GM21786 (cell line): ENCODE data around the gene TMA7B.

Source experiments
- ATAC-seq: cut with Tn5 transposase; IDR thresholded peaks from one replicate; pipeline ENCODE4 v1.9.1; 2021; ENCODE audit not compliant: unreplicated experiment

The TMA7B gene

DNA sequence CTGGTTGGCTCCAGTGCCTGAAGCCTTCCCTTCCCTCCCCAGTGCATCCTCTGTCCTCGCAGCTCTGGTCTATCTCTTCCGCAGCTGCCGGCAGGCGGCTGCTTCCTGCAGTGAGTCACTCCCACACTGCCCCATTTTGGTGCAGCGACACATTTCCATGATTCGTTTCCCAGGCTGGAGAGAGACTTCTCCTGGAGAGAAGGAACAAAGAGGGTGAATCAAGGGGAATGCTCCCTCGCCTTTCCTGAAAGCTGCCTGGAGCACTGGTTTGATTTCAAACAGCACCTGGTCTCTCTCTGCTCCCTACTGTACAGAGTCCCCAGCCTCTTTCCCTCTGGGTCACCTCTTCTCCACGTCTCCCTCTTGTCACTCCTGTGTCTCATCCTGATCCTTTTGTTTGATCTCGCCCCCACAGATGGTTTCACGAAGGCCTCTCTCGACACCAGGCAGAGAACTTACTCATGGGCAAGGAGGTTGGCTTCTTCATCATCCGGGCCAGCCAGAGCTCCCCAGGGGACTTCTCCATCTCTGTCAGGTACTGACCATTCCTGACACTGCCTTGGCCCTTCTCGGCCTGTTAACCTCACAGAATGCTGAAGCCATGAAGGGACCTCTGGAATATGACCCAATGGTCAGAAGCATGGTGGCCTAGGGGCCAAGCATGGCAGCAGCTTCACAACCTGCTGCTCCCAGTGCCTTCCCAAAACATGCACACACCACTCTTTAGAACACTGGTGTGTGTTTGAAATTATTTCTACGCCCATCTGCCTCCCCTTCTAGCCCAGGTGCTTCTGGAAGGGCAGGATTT, at the start of gene TMA7B:
TMA7B (plus strand) TSS at position 758 of the 808 bp plus-strand sequence. CDS start 3,978 bp downstream, outside the sequence.
- ATAC-seq = no peak

GRCh38 chr22:39910876-39911613, 49.2 kb upstream of the TMA7B start:
- ATAC-seq = no peak

DNA sequence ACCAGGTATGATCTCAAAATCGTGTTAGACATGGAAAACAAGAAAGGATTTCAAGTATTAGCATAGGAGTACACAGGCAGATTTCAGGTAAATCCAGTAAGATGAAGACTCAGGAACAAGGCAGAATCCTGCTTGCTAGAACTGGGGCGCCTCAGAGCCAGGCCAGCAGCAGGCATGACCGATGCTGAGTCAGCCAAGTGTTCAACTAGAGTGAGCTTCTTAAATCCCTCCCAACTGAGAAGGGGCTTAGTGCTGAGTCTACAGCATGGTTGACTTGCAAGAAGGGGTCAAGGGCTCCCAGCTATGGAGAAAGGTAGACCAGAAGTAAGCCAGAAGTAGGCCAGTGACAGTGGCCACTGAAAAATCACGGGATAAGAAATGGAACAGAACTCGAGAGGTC, 46.9 kb upstream of the TMA7B start:
- no peak for ATAC-seq

- no peak for ATAC-seq
Measured at GRCh38 chr22:39913886-39914285, 46.3 kb upstream of the TMA7B start.

DNA sequence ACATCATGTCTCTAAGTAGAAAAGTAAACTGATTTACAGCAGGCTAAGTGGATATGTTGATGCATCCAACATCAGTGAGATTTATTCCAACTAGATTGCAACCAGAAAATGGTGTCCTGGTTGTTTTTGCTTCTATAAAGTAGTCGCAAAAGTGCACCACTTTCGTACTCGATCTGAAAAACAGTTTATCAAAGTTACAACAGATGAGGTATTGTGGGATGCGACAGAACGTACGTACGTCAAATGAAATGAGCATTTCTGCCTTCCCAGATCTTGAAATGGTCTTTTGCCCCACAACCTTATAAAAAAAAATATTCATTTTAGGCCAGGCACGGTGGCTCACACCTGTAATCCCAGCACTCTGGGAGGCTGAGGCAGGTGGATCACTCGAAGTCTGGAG, 45.6 kb upstream of the TMA7B start:
- no peak for ATAC-seq

GRCh38 chr22:39915295-39915726, 44.9 kb upstream of the TMA7B start:
- no peak for ATAC-seq

DNA sequence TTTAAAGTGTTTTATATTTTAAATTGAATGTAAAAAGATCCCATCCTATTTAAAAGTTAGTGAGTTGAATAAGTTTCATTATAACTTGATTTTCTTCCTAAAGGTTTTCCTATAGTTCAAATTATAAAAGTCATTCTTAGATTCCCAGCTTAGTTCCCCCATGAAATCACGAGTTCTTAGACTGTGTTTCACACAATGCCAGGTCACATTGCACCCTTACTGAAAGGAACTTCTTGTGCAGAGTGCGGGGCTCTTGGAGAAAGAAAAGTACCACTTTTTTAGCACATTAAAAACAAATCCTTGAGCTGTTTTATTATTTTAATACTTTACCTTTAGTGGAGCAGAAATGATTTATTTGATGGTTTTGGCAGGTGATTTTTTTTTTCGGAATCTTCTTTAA, 43.7 kb upstream of the TMA7B start:
- no peak for ATAC-seq

- no peak for ATAC-seq
Measured at GRCh38 chr22:39917197-39917643, 43.0 kb upstream of the TMA7B start.

DNA sequence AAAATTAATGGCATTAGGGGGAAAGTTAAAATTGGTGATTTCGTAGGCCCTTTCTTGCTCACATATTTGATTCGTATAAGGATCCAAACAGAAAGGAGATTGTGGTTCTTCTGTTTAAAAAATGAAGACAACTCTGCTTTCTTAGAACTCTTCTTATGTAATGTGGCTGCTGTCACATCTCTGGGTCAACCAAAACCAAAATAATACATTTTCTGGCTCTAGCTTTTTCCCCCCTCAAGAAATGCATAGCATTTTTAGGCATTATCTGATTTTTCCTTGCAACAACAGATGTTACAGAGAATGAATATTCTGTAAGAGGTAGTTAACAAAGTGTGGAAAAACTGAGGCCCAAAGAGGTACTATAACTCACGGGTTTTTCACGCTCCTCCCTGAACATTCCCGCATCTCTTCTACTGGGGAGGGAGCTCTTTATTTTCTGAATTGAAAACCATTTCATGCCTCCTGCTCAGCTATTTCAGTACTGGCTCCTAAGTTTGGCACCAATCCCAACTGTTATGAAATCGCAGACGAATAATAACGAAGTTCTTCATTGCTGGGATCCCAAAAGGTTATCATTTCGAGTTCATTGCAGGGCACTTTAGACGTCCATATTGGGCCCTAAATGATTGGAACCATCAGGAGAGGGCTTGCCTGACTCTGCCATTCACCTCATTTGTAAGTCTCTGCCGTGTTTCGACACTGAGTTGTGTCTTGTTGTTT, 42.3 kb upstream of the TMA7B start:
- ATAC-seq = no peak

DNA sequence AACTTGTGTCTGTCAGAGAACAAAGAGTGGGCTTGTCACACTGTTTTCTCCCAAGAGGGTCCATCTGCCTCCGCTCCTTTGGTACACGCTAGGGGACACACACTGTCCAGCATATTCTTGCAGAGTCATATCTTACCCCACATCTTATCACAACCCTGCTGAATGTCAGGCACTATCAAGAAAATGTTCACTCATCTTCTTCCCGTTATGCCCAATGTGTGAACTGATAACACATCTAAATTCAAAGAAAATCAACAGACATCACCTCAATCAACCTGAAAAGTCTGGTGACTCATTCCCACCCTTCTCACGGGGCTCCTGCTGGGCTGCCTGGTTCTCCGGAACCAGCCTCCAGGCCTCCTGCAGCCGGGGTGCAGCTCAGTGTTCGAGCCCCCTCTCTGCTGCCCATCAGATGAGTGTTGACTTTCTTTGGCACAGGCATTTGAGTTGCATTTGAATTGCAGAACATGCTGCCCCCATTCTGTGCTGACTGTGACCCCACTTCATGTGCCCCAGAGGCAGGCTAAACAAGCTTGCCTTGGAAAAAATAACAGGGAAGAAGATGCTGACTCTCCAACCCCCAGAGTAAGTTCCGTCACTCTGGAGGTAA, 40.0 kb upstream of the TMA7B start:
- no peak for ATAC-seq

GRCh38 chr22:39923696-39924095, 36.5 kb upstream of the TMA7B start:
- ATAC-seq = no peak

DNA sequence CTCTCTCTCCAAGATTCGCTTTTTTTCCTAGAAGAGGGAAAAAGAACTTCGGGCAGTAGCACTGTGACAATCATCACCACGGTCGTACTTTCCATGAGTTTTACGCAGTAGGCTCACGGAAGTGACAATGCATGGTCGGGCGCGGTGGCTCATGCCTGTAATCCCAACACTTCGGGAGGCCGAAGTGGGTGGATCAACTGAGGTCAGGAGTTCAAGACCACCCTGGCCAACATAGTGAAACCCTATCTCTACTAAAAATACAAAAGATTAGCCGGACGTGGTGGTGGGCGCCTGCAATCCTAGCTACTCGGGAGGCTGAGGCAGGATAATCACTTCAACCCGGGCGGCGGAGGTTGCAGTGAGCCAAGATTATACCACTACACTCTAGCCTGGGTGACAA, 35.9 kb upstream of the TMA7B start:
- ATAC-seq = no peak

- no peak for ATAC-seq
Measured at GRCh38 chr22:39925273-39925672, 34.9 kb upstream of the TMA7B start.

- ATAC-seq = no peak
Measured at GRCh38 chr22:39925909-39926679, 34.1 kb upstream of the TMA7B start.

GRCh38 chr22:39926753-39927152, 33.4 kb upstream of the TMA7B start:
- no peak for ATAC-seq

DNA sequence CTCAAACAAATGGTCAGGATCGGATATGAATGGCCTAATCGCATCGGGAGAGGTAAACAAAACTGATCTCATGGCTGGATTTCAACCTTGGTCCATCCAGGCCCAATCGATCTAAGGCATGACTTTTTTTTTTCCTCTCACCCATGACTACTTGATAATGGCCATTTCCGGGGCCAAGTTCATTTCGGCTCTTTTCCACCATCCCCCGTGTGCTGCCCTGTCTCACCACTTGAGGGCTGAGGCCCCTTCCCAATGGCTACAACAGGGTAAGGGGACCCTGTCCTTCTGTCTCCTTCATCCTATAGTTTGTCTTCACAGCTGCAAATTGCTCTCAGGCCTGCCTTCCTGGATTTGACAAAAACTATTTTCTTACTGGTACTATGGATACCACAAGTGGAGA, 32.7 kb upstream of the TMA7B start:
- no peak for ATAC-seq

DNA sequence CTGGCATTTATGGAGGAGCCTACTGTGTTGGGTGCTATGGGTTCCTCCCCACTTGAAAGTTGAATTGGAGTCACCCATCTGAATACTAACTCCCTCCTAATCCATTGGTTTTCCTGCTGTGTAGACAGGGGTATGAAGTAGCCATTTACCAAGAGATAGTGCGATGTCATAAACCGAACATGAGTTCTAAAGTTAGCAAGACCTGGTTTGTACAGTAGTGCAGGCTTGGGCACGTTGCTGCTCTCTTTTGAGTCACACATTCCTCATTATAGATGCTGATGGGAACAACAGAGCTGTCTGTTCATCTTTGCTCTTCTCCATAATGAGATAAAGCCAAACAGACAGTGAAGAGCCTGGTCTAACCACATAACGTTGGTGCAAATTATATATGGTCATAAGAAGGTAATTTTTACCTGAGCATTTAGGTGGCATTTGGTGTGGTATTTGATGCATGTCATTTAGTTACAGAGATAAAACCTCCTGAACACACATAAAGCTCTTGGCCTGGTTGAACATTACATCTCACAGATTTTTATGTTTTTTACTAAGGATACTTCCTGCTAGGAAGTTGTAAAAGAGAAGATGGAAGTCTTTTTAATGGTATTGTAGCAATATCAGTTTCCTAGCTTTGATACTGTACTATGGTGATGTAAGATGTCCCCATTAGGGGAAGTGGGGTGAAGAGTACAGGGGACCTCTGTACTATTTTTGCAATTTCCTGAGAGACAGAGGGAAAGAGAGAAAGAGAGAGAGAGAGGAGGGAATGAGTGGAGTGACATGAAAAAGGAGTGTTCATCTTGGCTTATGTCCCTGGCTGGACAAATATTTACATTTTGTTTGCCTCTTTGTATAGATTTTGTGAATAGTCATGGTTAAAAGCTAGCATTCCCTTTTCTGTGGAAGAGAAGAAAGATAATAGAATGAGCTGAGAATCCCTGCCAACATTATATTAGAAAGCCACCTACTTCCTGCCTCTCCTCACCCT, 31.4 kb upstream of the TMA7B start:
- no peak for ATAC-seq

- no peak for ATAC-seq
Measured at GRCh38 chr22:39931251-39931650, 28.9 kb upstream of the TMA7B start.

DNA sequence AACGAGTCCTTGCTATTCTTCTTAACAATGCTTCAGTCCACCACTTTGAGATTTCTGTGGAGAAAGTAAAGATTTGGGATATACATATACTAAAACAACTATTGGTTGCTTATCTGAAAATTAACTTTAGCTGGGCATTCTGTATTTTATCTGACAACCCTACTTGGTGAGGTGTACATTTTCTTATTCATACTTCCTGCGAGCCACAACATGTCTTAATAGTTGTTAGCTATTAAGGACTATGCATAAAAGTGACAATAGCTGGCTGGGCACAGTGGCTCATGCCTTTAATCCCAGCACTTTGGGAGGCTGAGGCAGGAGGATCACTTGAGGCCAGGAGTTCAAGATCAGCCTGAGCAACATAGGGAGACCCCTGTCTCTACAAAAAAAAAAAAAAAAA, 28.0 kb upstream of the TMA7B start:
- no peak for ATAC-seq
